Measurements from ENCODE around the gene PPP1CA.

GRCh38 chr11:67375320-67376055 lies 26.2 kb downstream of the PPP1CA start:
- TF ChIP-seq EZH2 (IDR thresholded peaks at IDR 0.05) (no peak), POLR2AphosphoS5 (IDR thresholded peaks at IDR 0.05; ENCODE audit: borderline replicate concordance, low read depth, low read length) (no peak), FOXP2 (optimal IDR thresholded peaks at IDR 0.05; ENCODE audit: control extremely low read depth, extremely low read length, insufficient read depth) (no peak)
